ENCODE data around the gene RNF40.
"Not testable (repeated sequence)": the region's sequence is repeated elsewhere in the genome, so short reads cannot be mapped to it uniquely, and the experiment has no call there.

The RNF40 gene

GRCh38 chr16:30813821-30814189 lies 51.7 kb downstream of the RNF40 start:
- peak overlapping the region; percentile 25 for H3K27ac ChIP-seq (ENCODE audit: poor library complexity, severe bottlenecking)
- no peak for DNase-seq (ENCODE audit: low spot score)

GRCh38 chr16:30816769-30817168 lies 54.6 kb downstream of the RNF40 start:
- TF ChIP-seq, protein P1, sequence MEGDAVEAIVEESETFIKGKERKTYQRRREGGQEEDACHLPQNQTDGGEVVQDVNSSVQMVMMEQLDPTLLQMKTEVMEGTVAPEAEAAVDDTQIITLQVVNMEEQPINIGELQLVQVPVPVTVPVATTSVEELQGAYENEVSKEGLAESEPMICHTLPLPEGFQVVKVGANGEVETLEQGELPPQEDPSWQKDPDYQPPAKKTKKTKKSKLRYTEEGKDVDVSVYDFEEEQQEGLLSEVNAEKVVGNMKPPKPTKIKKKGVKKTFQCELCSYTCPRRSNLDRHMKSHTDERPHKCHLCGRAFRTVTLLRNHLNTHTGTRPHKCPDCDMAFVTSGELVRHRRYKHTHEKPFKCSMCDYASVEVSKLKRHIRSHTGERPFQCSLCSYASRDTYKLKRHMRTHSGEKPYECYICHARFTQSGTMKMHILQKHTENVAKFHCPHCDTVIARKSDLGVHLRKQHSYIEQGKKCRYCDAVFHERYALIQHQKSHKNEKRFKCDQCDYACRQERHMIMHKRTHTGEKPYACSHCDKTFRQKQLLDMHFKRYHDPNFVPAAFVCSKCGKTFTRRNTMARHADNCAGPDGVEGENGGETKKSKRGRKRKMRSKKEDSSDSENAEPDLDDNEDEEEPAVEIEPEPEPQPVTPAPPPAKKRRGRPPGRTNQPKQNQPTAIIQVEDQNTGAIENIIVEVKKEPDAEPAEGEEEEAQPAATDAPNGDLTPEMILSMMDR (IDR thresholded peaks at IDR 0.05; ENCODE audit: poor library complexity, severe bottlenecking): no peak

More at GRCh38 chr16:30813821-30814189, 51.7 kb downstream of the RNF40 start:
- Histone ChIP-seq H3K4me3 (ENCODE audit: severe bottlenecking) (peak overlapping the region; percentile 28), H3K27me3 (ENCODE audit: insufficient read depth, poor library complexity, severe bottlenecking) (no peaks in the 10 kb centered on the region), H3K36me3 (ENCODE audit: low read depth) (no peaks in the 10 kb centered on the region), H3K4me1 (ENCODE audit: insufficient read depth, poor library complexity, severe bottlenecking) (peaks cover 5% of the 10 kb centered on the region), H3K9me3 (ENCODE audit: severe bottlenecking) (no peaks in the 10 kb centered on the region)
- TF ChIP-seq, protein P1 (IDR thresholded peaks at IDR 0.05; ENCODE audit: poor library complexity, severe bottlenecking): no peak
- ATAC-seq (ENCODE audit: low read depth): no peak

GRCh38 chr16:30820952-30821421 lies 58.9 kb downstream of the RNF40 start:
- H3K27me3 ChIP-seq (ENCODE audit: insufficient read depth, poor library complexity, severe bottlenecking): no peaks in the 10 kb centered on the region
- ATAC-seq (ENCODE audit: low read depth): no peak
- H3K9me3 ChIP-seq (ENCODE audit: severe bottlenecking): no peaks in the 10 kb centered on the region
- no peak overlapping the region for H3K27ac ChIP-seq (ENCODE audit: poor library complexity, severe bottlenecking)
- no peak for DNase-seq (ENCODE audit: low spot score)
- peaks cover 10% of the 10 kb centered on the region for H3K4me1 ChIP-seq (ENCODE audit: insufficient read depth, poor library complexity, severe bottlenecking)
- H3K36me3 ChIP-seq (ENCODE audit: low read depth): no peaks in the 10 kb centered on the region
- no peak overlapping the region for H3K4me3 ChIP-seq (ENCODE audit: severe bottlenecking)
- TF ChIP-seq, protein P1 (IDR thresholded peaks at IDR 0.05; ENCODE audit: poor library complexity, severe bottlenecking): no peak

More at GRCh38 chr16:30816769-30817168, 54.6 kb downstream of the RNF40 start:
- no peaks in the 10 kb centered on the region for H3K27me3 ChIP-seq (ENCODE audit: insufficient read depth, poor library complexity, severe bottlenecking)
- no peak for DNase-seq (ENCODE audit: low spot score)
- no peak overlapping the region for H3K27ac ChIP-seq (ENCODE audit: poor library complexity, severe bottlenecking)
- peaks cover 5% of the 10 kb centered on the region for H3K4me1 ChIP-seq (ENCODE audit: insufficient read depth, poor library complexity, severe bottlenecking)
- ATAC-seq (ENCODE audit: low read depth): no peak
- no peaks in the 10 kb centered on the region for H3K9me3 ChIP-seq (ENCODE audit: severe bottlenecking)
- no peaks in the 10 kb centered on the region for H3K36me3 ChIP-seq (ENCODE audit: low read depth)
- no peak overlapping the region for H3K4me3 ChIP-seq (ENCODE audit: severe bottlenecking)

DNA sequence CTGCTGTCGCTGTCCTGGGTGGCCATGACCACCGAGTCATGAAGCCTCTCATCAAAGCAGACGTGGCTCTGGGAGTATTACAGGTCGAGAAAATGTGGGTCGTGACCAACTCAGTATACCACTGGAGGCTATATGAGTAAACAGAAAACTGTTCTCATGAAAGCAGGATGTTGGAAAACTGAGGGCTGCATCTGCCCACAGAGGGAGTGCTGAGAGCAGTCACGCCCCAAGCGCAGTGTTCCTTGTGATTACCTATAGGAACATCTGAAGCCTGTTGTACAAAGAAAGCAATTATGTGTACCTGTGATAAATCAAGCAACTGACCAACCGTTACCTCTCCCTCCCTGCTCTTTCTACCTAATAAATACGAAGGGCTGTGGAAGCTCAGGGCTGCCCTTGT lies 59.3 kb downstream of the RNF40 start:
- H3K36me3 ChIP-seq (ENCODE audit: low read depth); H3K4me1 ChIP-seq (ENCODE audit: insufficient read depth, poor library complexity, severe bottlenecking); H3K4me3 ChIP-seq (ENCODE audit: severe bottlenecking); H3K9me3 ChIP-seq (ENCODE audit: severe bottlenecking); DNase-seq (ENCODE audit: low spot score); H3K27me3 ChIP-seq (ENCODE audit: insufficient read depth, poor library complexity, severe bottlenecking); H3K27ac ChIP-seq (ENCODE audit: poor library complexity, severe bottlenecking); ATAC-seq (ENCODE audit: low read depth): not testable (repeated sequence)

DNA sequence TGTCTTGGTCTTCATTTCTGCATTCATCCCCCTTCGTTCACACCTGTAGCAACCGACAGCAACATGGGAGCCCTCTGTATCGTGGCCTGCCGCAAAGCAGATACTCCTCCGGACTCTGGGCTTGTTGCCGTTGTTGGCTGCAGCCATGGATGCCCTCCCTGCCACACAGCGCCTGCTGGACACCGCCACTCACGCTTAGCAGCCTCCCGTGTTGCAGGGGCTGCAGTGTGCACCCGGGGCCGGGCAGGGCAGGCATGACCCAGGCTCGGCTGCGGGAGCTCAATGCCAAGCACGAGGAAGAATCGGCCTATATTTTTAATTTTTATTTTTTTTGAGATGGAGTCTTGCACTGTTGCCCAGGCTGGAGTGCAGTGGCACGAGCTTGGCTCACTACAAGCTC lies 59.8 kb downstream of the RNF40 start:
- H3K4me1 ChIP-seq (ENCODE audit: insufficient read depth, poor library complexity, severe bottlenecking): peaks cover 10% of the 10 kb centered on the region
- no peak overlapping the region for H3K27ac ChIP-seq (ENCODE audit: poor library complexity, severe bottlenecking)
- H3K27me3 ChIP-seq (ENCODE audit: insufficient read depth, poor library complexity, severe bottlenecking): no peaks in the 10 kb centered on the region
- H3K9me3 ChIP-seq (ENCODE audit: severe bottlenecking): no peaks in the 10 kb centered on the region
- H3K36me3 ChIP-seq (ENCODE audit: low read depth): no peaks in the 10 kb centered on the region
- TF ChIP-seq, protein P1 (IDR thresholded peaks at IDR 0.05; ENCODE audit: poor library complexity, severe bottlenecking): no peak
- no peak for DNase-seq (ENCODE audit: low spot score)
- no peak for ATAC-seq (ENCODE audit: low read depth)
- no peak overlapping the region for H3K4me3 ChIP-seq (ENCODE audit: severe bottlenecking)

Data from RWPE2 (cell line).